ENCODE measurements around the gene SLC29A3. TPM values are rescaled to one million over a fixed set of nuclear protein-coding genes. Genes with fewer than 3 reads are reported as not detected.
A peak's percentile ranks its signal among the peaks of the same experiment; 100 is the strongest.

SLC29A3 gene
- total RNA-seq, 1 donor = 2.2 TPM

DNA sequence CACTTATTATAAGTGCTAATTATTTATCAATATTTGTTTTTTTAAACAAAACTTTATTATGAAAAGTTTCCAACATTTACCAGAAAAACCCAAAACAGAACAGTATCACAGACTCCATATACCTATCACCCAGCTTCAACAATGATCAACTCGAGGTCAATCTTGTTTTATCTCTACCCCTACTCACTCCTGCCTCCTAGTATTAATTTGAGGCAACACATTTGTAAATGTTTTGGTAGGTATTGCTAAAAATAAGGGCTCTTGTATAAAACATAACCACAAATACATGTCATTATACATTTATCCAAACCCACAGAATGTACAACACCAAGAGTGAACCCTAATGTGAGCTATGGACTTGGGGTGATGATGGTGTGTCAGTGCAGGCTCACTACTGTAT, 61.8 kb downstream of the SLC29A3 start:
- TF ChIP-seq, protein P1, sequence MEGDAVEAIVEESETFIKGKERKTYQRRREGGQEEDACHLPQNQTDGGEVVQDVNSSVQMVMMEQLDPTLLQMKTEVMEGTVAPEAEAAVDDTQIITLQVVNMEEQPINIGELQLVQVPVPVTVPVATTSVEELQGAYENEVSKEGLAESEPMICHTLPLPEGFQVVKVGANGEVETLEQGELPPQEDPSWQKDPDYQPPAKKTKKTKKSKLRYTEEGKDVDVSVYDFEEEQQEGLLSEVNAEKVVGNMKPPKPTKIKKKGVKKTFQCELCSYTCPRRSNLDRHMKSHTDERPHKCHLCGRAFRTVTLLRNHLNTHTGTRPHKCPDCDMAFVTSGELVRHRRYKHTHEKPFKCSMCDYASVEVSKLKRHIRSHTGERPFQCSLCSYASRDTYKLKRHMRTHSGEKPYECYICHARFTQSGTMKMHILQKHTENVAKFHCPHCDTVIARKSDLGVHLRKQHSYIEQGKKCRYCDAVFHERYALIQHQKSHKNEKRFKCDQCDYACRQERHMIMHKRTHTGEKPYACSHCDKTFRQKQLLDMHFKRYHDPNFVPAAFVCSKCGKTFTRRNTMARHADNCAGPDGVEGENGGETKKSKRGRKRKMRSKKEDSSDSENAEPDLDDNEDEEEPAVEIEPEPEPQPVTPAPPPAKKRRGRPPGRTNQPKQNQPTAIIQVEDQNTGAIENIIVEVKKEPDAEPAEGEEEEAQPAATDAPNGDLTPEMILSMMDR (IDR thresholded peaks at IDR 0.05; ENCODE audit: insufficient read depth, low read depth, low read length) = no peak
- no peak for DNase-seq (ENCODE audit: low read depth)
- H3K4me3 ChIP-seq (ENCODE audit: low read depth, low read length) = no peak overlapping the region

GRCh38 chr10:71381611-71382010, 62.6 kb downstream of the SLC29A3 start:
- no peak overlapping the region for H3K4me3 ChIP-seq (ENCODE audit: low read depth, low read length)
- TF ChIP-seq, protein P1 (IDR thresholded peaks at IDR 0.05; ENCODE audit: insufficient read depth, low read depth, low read length) = no peak
- no peak for DNase-seq (ENCODE audit: low read depth)

GRCh38 chr10:71382028-71382427, 63.0 kb downstream of the SLC29A3 start:
- no peak overlapping the region for H3K4me3 ChIP-seq (ENCODE audit: low read depth, low read length)
- no peak for DNase-seq (ENCODE audit: low read depth)
- TF ChIP-seq, protein P1 (IDR thresholded peaks at IDR 0.05; ENCODE audit: insufficient read depth, low read depth, low read length) = no peak

DNA sequence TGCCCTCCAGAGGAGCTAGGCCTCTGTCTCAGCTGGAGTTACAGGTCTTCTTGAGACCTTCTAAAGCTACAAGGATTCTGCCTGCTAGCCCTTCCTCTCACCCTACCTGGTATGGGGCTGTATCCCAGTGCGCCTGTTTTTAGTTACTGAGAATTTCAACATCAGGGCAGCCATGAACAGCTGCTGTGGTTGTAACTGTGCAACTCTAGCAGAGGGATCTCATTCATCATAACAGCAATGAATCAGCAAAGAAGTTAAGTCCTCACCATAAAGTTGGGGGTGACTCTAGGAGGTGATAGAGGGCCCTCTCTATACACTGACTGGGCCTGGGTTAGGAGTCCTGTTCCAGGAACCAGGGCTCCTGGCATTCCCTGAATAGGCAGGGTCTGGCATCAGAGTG, 63.7 kb downstream of the SLC29A3 start:
- DNase-seq (ENCODE audit: low read depth) = peak; percentile 19
- TF ChIP-seq, protein P1 (IDR thresholded peaks at IDR 0.05; ENCODE audit: insufficient read depth, low read depth, low read length) = no peak

GRCh38 chr10:71383972-71384687, 65.1 kb downstream of the SLC29A3 start:
- H3K4me3 ChIP-seq (ENCODE audit: low read depth, low read length) = no peak overlapping the region
- TF ChIP-seq, protein P1 (IDR thresholded peaks at IDR 0.05; ENCODE audit: insufficient read depth, low read depth, low read length) = peak; percentile 93
- DNase-seq (ENCODE audit: low read depth) = peak; percentile 33

More for the DNA sequence above, 63.7 kb downstream of the SLC29A3 start:
- H3K4me3 ChIP-seq (ENCODE audit: low read depth, low read length) = no peak overlapping the region

DNA sequence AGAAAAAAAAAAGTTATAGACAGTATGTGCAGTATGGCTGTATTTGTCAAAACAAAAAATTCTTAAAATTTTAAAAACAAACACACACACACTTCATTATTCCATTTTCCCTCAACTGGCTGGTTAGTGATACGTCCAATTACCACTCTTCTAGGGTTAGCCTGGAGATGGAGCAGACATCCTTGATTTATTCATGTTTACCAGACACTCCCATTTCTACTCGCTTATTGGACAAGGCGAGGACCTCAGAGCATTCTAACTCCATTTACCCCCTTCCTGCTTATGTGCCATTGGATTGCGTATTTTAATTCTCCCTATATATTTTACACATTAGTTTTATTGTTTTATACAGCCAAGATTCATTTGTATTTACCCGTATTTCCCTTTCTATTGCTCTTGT, 69.1 kb downstream of the SLC29A3 start:
- H3K4me3 ChIP-seq (ENCODE audit: low read depth, low read length) = no peak overlapping the region
- no peak for DNase-seq (ENCODE audit: low read depth)
- TF ChIP-seq, protein P1 (IDR thresholded peaks at IDR 0.05; ENCODE audit: insufficient read depth, low read depth, low read length) = no peak

All from fibroblast of villous mesenchyme (primary cell).